ENCODE results near the gene CFAP92.

- no peak for TF ChIP-seq CTCF (conservative IDR thresholded peaks at IDR 0.05 in 1 of 2, IDR thresholded peaks at IDR 0.05 in 1 of 2; ENCODE audit: extremely low read depth in 1 of 2, insufficient read depth in 1 of 2, low read depth in 1 of 2, low read length in 2 of 2)
- TF ChIP-seq EZH2 (IDR thresholded peaks at IDR 0.05; ENCODE audit: borderline replicate concordance, low read length): no peak
Measured at GRCh38 chr3:128983293-128984069, 10.4 kb downstream of the CFAP92 start.

All from mammary epithelial cell (primary cell).